GM19240 (cell line): ENCODE results near the gene ANKRD27.
"Not testable (repeated sequence)": the region's sequence is repeated elsewhere in the genome, so short reads cannot be mapped to it uniquely, and the experiment has no call there.

ENCODE experiments used
- DNase-seq: peaks from one replicate; pipeline ENCODE4 v3.0.0; 2011; ENCODE audit warnings: low spot score; ENCODE audit not compliant: insufficient read length

ANKRD27 gene

DNA sequence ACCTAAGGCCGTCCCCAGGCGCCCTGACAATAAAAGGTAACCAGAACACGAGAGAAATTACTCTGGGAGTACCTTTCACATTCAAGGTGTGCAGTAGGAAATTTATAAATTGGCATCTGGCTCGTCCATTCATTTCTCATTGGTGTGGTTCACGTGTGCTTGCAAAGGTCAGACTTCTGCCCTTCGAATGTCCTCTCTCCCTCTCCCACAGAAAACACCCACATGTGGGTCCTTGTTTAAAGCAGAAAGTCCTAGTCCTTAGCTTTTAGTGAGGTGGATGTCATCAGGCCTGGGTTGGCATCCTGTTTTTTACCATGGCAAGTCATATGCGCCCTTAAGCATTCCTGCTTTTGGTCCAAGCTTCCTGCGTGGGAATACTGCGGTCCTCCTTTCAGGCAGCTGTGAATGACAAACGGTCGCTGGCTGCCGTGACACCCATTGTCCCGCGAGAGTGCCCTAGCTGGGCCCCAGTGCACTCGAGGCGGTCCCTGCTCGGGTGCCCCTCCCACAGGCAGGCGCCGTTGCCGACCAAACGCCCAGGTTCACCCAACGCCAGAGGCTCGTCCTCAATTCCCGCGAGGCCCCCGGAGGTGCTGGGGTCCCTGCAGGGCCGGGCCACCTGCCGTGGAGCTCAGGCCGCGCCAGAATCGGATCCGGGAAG lies 16.4 kb upstream of the ANKRD27 start, which contains the start of gene NUDT19:
NUDT19 (plus strand) TSS at position 531 of the 661 bp plus-strand sequence. CDS start 140 bp downstream, outside the sequence.
- peak; percentile 86 for DNase-seq

DNA sequence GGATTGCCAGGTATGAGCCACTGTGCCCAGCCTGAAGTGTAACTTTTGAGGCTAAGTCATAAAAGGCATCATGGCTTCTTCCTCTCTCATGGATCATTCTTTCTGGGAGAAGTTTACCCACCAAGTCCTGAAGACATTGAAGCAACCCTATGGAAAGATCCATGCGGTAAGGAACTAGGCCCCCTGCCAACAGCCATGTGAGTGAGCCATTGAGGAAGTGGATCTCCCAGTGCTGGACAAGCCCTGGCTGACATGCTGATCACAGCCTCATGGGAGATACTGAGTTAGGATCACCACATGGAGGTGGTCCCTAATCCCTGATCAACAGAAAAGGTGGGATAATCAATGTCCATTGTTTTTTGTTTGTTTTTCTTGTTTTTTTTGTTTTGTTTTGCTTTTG lies 13.3 kb upstream of the ANKRD27 start:
- no peak for DNase-seq

DNA sequence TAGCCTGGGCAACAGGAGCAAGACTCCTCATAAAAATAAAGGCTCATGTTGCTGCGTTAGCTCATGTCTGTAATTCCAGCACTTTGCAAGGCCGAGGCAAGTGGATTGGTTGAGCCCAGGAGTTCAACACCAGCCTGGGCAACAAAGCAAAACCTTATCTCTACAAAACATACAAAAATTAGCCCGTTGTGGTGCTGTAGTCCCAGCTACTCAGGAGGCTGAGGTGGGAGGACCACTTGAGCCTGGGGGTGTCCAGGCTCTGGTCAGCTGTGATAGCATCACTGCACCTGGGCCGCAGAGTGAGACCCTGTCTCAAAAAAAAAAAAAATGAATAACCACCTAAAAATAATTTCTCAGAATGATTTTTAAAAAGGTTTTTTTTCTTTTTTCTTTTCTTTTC lies 12.7 kb upstream of the ANKRD27 start:
- no peak for DNase-seq

DNA sequence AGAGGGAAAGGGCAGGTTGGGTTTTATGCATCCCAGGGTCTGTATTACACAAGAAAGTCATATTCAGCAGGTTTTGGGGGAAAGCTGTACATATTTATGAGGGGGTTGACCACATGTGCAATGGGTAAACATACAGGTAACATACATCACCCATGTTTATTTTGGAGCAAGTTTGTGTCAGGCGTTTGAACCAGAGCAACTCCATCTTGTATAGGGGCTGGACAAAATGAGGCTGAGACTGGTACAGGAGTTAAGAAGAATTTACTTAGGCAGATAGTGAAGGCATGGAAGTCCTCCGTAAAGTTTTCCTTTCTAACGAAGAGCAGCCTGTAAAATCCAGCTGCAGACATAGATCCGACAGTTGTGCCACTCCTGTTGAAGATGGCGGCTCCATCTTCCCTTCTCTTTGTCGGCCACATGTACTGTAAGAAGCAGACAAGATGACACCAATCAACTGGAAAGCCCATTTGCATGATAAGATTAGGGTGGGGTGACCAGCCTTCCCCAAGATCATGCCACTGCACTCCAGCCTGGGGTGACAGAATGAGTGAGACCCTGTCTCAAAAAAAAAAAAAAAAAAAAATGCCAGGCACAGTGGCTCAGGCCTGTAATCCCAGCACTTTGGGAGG lies 12.0 kb upstream of the ANKRD27 start:
- DNase-seq = no peak

DNA sequence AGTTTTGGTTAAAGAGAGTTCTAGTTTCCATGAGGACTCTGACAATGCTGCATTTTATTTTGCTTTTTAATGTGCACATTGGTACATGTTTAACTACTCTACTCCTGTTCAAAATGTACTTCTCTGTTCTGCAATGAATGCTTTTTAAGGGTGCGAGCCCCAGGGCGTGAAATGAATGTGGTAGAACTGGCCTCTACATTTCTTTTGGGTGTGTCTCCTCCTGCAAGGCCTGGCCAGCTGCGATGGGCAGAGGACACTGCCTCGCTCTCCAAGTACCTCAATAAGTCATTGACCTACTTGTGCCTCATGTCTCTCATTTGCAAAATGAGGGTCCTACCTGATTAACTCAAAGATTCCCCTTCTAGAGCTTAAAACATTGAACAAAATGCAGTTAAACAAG lies 7.3 kb upstream of the ANKRD27 start:
- DNase-seq = no peak

DNA sequence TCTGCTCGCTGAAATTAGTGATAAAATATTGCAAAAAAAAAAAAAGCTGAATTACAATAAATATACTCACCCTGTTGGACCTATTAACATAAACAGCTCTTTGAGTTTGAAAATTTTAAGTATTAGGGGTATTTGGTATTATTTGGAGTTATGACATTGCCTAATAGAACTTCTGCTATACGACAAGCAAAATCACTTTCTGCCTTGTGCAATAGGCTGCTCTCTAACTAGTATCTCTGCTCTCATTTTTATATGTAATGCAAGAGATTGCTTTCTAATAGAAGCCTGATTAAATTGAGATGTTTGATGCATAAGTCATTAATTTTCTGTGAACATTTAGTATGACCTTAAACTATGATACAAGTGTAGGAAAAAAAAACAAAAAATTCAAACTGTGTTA lies 6.0 kb upstream of the ANKRD27 start:
- no peak for DNase-seq

DNA sequence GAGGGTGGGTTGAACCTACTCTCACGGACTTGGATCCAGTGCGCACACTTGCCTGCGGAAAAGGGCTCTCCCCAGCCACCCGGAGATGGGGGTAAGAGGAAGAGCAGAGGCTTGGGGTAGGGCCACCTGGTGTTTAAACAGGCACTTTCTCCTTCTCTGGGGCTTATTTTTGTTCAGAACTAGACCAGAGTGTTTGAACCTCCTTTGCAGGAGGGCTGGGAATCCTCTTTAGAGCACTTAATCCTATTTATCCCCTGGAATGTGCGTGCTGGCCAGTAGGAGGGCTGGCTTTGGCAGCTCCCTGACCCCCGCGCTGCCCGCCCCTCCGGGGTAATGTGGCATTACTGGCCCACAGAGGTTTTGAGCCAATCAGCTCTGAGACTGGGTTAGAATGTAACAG lies 2.7 kb upstream of the ANKRD27 start:
- DNase-seq = no peak

DNA sequence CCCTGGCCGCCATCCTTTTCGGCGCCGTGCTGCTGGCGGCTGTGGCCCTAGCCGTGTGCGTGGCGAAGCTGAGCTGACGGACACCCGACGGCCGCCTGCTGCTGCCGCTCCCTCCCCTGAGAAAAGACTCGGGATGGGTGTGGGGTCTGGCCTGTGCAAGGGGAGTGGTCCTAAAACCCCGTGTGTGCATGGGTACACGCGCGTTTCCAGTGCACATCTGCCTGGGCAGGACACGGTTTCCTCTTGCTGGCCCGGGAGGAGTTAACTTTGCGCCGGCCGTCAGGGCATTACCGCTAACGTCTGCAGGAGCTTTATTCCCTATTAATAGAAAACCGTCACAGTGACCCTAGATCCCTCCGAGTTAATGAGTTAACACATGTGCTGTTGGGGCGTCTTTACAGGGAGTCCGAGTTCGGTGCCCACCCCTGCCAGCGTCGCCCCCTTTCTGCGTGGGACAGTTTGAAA lies 1.9 kb upstream of the ANKRD27 start:
- no peak for DNase-seq

DNA sequence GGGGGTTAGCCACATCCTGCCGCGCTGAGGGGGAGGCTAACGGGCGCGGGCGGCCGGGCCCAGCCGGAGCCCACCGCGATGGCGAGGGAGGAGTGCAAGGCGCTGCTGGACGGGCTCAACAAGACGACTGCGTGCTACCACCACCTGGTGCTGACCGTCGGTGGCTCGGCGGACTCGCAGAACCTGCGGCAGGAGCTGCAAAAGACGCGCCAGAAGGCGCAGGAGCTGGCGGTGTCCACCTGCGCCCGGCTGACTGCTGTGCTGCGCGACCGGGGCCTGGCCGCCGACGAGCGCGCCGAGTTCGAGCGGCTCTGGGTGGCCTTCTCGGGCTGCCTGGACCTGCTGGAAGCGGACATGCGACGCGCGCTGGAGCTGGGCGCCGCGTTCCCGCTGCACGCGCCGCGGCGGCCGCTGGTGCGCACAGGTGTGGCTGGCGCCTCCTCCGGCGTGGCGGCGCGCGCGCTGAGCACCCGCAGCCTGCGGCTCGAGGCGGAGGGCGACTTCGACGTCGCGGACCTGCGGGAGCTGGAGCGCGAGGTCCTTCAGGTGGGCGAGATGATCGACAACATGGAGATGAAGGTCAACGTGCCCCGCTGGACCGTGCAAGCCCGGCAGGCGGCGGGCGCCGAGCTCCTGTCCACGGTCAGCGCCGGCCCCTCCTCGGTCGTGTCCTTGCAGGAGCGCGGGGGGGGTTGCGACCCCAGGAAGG lies 1.4 kb upstream of the ANKRD27 start:
- no peak for DNase-seq

DNA sequence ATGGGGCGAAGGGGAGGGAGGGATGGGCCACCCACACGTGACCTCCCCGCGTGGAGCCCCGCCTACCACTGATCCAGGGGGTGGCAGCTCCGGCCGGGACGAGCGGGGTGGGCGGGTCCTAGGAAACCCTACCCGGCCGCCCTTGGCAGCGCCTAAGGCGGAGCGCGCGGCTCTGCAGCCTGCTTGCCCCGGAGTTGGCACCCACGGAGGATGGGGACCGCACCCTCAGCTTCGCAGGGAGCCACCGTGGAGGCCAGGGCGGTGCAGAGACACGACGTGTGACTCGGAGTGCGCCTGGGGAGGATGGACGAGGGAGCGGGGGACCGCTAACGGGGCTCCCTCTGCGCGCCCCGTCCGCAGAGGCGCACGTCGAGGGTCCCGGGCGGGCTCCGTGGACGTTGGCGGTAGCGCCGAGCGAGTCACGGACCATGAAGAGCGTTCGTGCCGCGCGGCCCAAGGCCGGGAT lies 773 bp upstream of the ANKRD27 start, which contains the start of gene RGS9BP:
RGS9BP (plus strand) TSS at position 129 of the 466 bp plus-strand sequence. CDS start 416 bp downstream, outside the sequence.
- DNase-seq = no peak

DNA sequence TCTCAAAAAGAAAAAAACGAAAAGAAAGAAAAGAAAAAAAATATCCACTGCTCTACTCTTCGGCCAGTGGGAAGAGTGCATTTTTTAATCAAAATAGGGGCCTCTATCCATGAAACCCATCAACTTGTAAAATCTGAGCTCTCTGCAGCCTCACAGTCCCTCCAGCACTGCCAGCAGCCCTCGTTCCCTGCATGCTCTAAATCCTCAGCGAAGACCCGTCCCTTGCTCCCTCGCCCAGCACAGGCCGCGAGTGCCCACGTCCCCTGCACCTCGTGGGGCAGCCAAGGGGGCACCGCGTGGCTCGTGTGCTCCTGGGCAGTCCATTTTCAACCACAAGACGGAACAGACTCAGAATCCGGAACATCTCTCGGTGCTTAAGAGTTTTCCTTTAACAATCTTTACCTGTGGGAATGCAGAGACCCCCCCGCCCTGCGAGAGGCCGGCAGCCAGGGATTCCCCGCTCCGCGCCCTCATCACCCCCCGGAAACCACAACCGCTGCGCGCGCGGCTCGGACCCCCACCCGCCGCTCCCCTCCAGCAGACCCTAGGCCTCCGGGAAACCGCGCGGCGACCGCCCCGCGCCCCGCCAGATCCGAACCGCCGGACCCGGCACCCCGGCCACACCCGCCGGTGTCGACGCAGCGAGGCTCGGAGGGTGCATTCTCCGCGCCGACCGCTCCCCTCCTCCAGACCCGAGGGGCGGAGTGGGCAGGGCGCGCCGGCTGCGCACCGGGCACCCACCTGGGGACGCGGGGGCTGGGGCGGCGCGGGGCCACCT lies 638 bp downstream of the ANKRD27 start:
- DNase-seq = no peak

DNA sequence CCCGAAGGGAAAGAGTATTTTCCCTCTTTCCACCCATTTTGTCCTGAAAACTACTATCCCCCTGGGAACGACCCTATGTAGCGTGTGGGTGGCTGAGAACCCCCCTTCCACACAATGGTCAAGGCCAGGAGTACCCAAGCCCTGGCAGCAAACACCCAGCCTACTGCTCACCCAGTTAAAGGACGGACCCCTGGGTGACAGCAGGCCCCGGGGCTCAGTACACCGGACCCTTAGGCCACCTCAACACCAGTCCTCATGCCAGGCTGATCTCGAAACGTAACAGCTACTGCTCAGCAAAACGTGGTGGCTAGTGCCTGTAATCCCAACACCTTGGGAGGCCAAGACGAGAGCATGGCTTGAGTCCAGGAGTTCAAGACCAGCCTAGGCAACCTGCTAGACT lies 1.4 kb downstream of the ANKRD27 start:
- DNase-seq = no peak

DNA sequence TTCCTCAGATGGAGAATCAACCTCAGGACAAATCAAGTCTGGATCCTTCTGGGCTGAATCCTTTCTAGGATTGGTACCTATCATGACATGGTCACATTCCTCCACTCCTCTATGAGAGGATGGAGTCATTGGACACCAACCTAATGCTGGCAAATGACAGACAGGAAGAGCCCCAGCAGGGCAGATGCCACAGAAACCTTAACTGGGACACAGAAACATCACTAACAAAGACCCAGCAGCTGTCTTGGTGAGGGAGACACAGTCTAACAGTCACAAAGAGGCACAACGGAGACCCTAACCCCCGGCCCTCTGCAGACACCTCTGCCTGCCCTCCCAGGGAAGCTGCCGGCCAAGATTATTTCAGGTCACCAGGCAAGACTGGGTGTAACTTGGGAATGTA lies 2.1 kb downstream of the ANKRD27 start:
- DNase-seq = no peak

DNA sequence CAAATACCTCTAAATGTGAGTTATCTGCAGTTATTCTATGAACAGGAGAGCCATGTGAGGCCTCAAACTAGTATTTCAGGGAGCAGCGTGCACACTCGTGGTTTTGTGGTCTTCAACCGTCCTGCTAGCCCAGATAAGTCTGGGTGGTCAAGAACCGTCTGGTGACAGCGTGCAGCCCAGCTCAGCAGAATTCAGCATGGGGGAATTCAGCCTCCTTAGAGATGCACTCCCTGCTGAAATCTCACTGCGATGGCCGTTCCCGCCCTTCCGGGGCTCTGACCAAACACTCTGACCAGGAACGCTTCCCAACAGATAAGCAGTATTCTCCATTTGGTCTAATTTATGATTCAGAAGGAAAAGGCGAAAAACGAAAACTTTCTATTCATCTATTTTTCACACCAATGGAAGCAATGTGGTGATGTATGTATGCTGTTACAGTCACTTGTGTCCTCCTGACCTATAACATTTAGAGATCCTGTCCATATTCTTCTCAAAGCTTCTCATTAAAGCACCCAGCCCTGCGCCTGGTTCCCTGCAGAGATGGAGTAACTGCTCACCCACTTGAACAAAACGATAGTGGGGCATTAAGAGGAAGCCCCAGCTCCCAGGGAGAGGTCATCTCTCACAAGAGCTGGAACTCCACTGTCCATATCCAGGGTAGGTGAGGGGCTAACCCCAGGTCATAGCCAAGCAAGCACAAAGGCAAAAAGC lies 2.9 kb downstream of the ANKRD27 start:
- DNase-seq = no peak

DNA sequence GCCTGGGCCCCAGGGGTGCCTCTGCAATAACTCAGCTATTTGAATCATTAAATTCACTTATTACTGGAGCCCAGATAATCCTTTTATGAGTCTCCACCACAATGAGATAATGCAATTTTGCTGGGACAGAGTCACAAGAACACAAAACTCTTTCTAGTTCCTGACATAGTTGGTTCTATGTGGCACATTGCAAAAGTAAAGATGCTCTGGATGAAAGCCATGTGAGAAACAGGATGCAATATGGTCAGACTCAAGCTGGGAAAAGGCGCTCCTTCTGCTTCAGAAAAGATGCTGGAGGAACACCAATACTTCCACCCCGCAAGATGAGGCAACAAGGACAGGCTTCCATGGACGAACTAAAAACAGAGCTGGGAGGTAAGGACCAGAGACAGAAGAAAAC lies 5.7 kb downstream of the ANKRD27 start:
- DNase-seq = no peak

DNA sequence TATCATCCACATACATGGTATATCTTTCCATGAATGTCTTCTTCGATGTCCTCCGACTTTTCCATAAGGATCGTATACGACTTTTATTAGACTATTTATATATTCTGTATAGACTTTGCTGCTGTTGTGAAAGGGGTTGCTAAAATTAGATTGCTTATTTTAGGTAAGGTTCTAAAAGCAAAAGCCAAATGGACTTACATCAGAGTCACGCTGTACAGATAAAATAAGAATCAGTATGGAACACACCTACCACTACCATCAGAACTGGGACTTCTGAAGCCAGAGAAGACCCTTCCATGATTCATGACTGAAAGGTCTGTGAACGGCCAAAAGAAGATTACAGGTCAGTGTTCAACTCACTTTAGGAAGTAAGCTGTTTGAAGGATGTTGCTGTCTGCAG lies 8.9 kb downstream of the ANKRD27 start:
- no peak for DNase-seq

DNA sequence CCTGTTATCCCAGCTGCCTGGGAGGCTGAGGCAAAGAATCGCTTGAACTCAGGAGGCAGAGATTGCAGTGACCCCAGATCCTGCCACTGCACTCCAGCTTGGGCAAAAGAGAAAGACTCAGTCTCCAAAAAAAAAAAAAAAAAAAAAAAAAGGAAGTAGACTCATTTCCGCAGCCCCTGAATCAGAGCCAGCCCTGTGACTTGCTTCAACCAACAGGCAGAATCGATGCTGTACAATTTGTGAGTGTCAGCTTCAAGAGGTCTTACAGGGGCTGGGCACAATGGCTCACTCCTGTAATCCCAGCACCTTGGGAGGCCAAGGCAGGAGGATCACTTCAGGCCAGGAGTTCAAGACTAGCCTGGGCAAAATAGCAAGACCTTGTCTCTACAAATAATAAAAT lies 12.8 kb downstream of the ANKRD27 start:
- no peak for DNase-seq

DNA sequence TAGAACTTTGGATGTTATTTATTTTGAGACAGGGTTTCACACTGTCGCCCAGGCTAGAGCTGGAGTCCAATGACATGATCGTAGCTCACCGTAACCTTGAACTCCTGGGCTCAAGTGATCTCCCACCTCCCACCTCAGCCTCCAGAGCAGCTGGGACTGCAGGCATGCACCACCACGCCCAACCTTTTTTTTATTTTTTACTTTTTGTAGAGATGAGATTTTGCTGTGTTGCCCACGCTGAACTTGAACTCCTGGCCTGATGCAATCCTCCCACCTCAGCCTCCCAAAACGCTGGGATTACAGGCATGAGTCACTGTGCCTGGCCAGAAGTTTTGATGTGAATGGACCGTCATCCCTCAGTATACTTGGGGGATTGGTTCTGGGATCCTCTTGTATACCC lies 13.7 kb downstream of the ANKRD27 start:
- DNase-seq = no peak

DNA sequence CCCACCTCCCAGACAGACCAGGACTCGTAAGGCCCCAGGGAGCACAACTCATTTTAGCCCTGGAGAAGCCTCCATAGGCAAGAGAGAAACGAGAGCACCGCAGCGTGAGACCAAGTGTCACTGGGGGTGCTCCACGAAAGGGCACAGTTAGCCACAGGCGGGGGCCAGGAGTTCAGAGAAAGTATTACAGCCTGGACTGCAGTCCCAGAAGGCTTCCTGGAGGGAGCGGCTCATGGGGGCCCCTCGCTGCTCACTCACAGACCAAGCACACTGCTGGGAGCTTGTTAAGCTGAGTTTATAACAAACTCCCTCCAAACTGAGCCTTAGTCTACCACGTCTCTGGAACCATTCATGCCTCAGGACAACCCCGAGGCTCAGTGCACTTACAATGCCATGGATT lies 16.5 kb downstream of the ANKRD27 start:
- no peak for DNase-seq

DNA sequence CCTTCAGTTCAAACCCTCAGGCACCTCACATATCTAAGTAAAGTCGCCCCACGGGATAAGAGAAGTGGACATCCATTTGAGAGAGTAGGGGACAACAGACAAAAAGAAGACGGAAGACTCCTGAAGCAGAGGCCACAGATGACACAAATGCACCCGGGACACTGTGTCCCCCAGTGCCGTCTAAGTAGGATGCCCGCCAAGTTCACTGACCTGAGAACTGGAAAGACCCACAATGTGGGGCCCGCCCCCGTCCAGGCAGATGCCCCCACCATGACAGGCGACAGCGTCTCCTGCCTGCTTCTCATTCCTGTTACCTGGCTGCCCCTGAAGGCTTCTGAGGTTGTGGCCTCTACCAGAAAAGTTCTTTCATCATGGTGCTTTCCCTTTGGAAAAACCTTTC lies 16.9 kb downstream of the ANKRD27 start:
- no peak for DNase-seq

DNA sequence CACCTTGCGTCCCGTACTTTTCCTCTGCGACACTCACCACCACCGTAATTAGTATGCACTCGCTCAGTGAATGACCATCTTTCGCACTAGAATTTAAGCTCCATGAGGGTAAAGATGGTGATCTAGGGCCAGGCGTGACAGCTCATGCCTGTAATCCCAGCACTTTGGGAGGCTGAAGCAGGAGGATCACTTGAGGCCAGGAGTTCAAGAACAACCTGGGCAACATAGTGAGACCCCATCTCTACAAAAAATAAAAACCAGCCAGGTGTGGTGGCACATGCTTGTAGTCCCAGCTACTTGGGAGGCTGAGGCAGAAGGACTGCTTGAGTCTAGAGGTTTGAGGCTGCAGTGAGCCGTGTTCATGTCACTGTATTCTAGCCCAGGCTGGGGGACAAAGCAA lies 18.6 kb downstream of the ANKRD27 start:
- not testable (repeated sequence) for DNase-seq
